Heart left ventricle (tissue), 16 donors: ENCODE results near the gene ARHGAP5. TPM values are rescaled to one million over a fixed set of nuclear protein-coding genes. Genes with fewer than 3 reads are reported as not detected.
A peak's percentile ranks its signal among the peaks of the same experiment; 100 is the strongest.

Experiments used
- ATAC-seq, 4 donors: fragments of 200-7000 bp; cut with Tn5 transposase; one replicate each; pipeline ENCODE4 v1.9.1; 2020 to 2022; ENCODE audit warnings: moderate library complexity in 4 of 4, mild to moderate bottlenecking in 3 of 4, moderate number of reproducible peaks in 1 of 4
- DNase-seq, 5 donors: peaks; one replicate each; pipeline ENCODE4 v3.0.0-alpha.2; 2020
- H3K27ac ChIP-seq, 12 donors: fragments of 200-600 bp; sonication (generic) in 4 of 12; one replicate each; pipeline versions ENCODE4 v1.5.0 to v1.8.0; 2016 to 2022; ENCODE audit warnings: mild to moderate bottlenecking in 2 of 12
- H3K27me3 ChIP-seq, 9 donors: fragments of 200-600 bp; sonication (generic) in 2 of 9; one replicate each; pipeline versions ENCODE4 v1.5.1 to v1.8.0; 2016 to 2022; ENCODE audit warnings: mild to moderate bottlenecking in 3 of 9
- H3K36me3 ChIP-seq, 9 donors: fragments of 200-600 bp; sonication (generic) in 2 of 9; one replicate each; pipeline versions ENCODE4 v1.5.0 to v1.8.0; 2018 to 2022; ENCODE audit warnings: mild to moderate bottlenecking in 2 of 9
- H3K4me1 ChIP-seq, 12 donors: fragments of 200-600 bp; sonication (generic) in 4 of 12; one replicate each; pipeline versions ENCODE4 v1.5.0 to v1.8.0; 2016 to 2022; ENCODE audit warnings: mild to moderate bottlenecking in 3 of 12
- H3K4me3 ChIP-seq, 12 donors: fragments of 200-600 bp; sonication (generic) in 4 of 12; one replicate each; pipeline versions ENCODE4 v1.5.0 to v1.8.0; 2017 to 2022; ENCODE audit warnings: mild to moderate bottlenecking in 9 of 12, moderate library complexity in 4 of 12
- H3K9me3 ChIP-seq, 12 donors: fragments of 200-600 bp; sonication (generic) in 4 of 12; one replicate each; pipeline versions ENCODE4 v1.5.0 to v1.8.0; 2016 to 2022; ENCODE audit warnings: mild to moderate bottlenecking in 1 of 12
- CTCF ChIP-seq, 12 donors: fragments of 200-600 bp; sonication (generic) in 4 of 12; IDR thresholded peaks; one replicate each; pipeline versions ENCODE4 v1.5.0 to v1.8.0; 2018 to 2022; ENCODE audit warnings: antibody characterized with exemption in 12 of 12, mild to moderate bottlenecking in 5 of 12
- POLR2A ChIP-seq, 2 donors: fragments of 450-650 bp; IDR thresholded peaks; one replicate each; pipeline ENCODE4 v1.6.1; 2017; ENCODE audit warnings: antibody characterized with exemption in 2 of 2, mild to moderate bottlenecking in 2 of 2, moderate library complexity in 2 of 2
- WGBS, 4 donors: extraction: QIAGEN DNeasy Blood & Tissue Kit in 2 of 4; methylation state at CpG; one replicate each; pipeline versions ENCODE4 v1.1.5 to v1.1.7; 2013 to 2018; 5-methylcytosine and 5-hydroxymethylcytosine counted together
- intact Hi-C, 10 donors: fragments of 100-400 bp; cut with DNase I; formaldehyde crosslinking; loops; one replicate each; pipeline versions ENCODE4 v1.11.1 to v1.14.2; 2022
- long read RNA-seq, 3 donors: library from polyadenylated mRNA; unstranded; transcript quantifications; one replicate each; pipeline ENCODE4 v2.0.0, GENCODE V29; 2020 to 2021
- polyA plus RNA-seq, 2 donors: library from polyadenylated mRNA; stranded (reverse); fragments of 200-250 nt; gene quantifications; one replicate each; pipeline ENCODE4 v1.2.3, GENCODE V29; 2013
- total RNA-seq, 9 donors: library from RNA; depleted of rRNA in 2 of 9; stranded (reverse); fragments of >200 nt in 2 of 9; fragmentation: NEBNext Ultra II Directional in 3 of 9; extraction: Animal tissue kit (Norgen Biotek cat#: 25700) in 3 of 9; gene quantifications; one replicate each; pipeline versions ENCODE4 v1.1.0 to v1.2.4, GENCODE V29; 2016 to 2023
- donor health status: ischemic (EF 13 %, LVEDD 7.1; RV severe dilation, severe dysfunction).
- donor health status: healthy with polysubstance abuse.
- donor health status: DM: no; HTN: yes; CAD: no.
- donor health status: DM: no; HTN: no; CAD: no.
- donor health status: ischemic (EF 25% LVEDD 6.9; RV normal size, moderate dysfunction).
- donor health status: ischemic (EF 25% LVEDD 5.7; RV mildly dilated, moderate dysfunction).
- donor health status: healthy.
- donor health status: DM: yes; HTN: yes; CAD: no.
- donor health status: ischemic (EF 35%, LVEDD 5.7; RV mildly dilated, moderate dysfunction).
- donor health status: nonischemic (EF 11% LVEDD 7.7; RV severe dilation, severe dysfunction).
- donor health status: DM: yes; HTN: yes; CAD: no.
- donor health status: PGD.
- donor health status: ischemic (EF 29% LVEDD 5.4; RV normal size, mild dysfunction).
- donor health status: nonischemic (EF 23%, LVEDD 6.1; RV moderate dilation, normal function).

ARHGAP5 gene
- 100 to 1,000 TPM; 141 to 277 (median 254) TPM for total RNA-seq
- polyA plus RNA-seq: 10 to 100 TPM; 21.0 to 55.2 TPM
- long read RNA-seq, donor 1, full-length matches to known transcripts: 6 of 52 reads
- long read RNA-seq, donor 1, partial matches to known transcripts: 27 of 52 reads
- long read RNA-seq, donor 1, other reads (novel, unspliced or antisense): 19 of 52 reads
- long read RNA-seq, donor 2, full-length matches to known transcripts: 3 of 96 reads
- long read RNA-seq, donor 2, partial matches to known transcripts: 86 of 96 reads
- long read RNA-seq, donor 2, other reads (novel, unspliced or antisense): 7 of 96 reads
- long read RNA-seq, donor 3, full-length matches to known transcripts: 18 of 85 reads
- long read RNA-seq, donor 3, partial matches to known transcripts: 45 of 85 reads
- long read RNA-seq, donor 3, other reads (novel, unspliced or antisense): 22 of 85 reads

GRCh38 chr14:32077081-32078022, at the start of gene ARHGAP5:
TSS of gene ARHGAP5 (plus strand) at chr14:32077304. CDS start at chr14:32090670, 13,366 bp downstream.
- DNase-seq: peak in 3 of 5 donors; percentile 46 to 78 (median 77)
- peaks cover 5 to 54% (median 29%) of the 10 kb centered on the region in 12 donors for H3K4me1 ChIP-seq
- WGBS, 4 donors: 0 to 1% (median 0%) methylated on average over 50 to 98 of the region's 98 CpGs

DNA sequence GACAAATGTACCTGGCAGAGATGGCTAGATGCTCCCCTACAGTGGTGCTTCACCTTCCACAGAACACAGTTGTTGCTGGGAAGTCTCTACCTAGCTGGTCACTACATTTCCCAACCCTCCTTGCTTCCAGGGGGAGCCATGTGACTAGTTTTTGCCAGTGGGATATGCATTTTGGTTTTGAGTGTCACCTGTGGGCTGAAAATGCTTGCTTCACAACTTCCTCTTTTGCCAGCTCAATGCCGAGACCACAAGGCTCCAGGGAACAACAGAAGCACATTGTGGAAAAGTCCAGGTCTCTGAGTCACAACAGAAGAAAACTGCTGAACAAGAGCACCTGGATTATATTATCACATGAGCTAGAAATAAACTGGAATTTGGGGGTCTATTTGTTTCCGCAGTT, 48.5 kb upstream of the ARHGAP5 start:
- Histone ChIP-seq H3K4me1 (no peaks in the 10 kb centered on the region), H3K27ac (no peak overlapping the region), H3K27me3 (no peaks in the 10 kb centered on the region), H3K36me3 (no peaks in the 10 kb centered on the region), H3K9me3 (no peaks in the 10 kb centered on the region), H3K4me3 (no peak overlapping the region)
- intact Hi-C loops: no loop called here
- ATAC-seq: no peak
- DNase-seq: no peak
- WGBS, 4 donors: 75 to 100% (median 85%) methylated on average over 1 to 2 of the region's 2 CpGs
- TF ChIP-seq CTCF (IDR thresholded peaks at IDR 0.05): no peak
- no peak for TF ChIP-seq POLR2A (IDR thresholded peaks at IDR 0.05)

More at GRCh38 chr14:32077081-32078022, at the start of gene ARHGAP5:
- intact Hi-C loops: loop anchor here (2.0 to 10.0 kb wide), 21 partner anchors 83 to 620 kb away; partner anchors contain the start of genes RNU6-7 (in 8 of the 10), RNU6-8 (in 8 of the 10), NUBPL (in 3 of the 10) and DTD2 (in 1 of the 10)
- ATAC-seq: peak; percentile 5 to 56 (median 41)
- no peaks in the 10 kb centered on the region for H3K36me3 ChIP-seq
- no peaks in the 10 kb centered on the region for H3K9me3 ChIP-seq
- TF ChIP-seq CTCF (IDR thresholded peaks at IDR 0.05) (peak in 6 of 12 donors; percentile 10 to 35 (median 21)), POLR2A (IDR thresholded peaks at IDR 0.05) (no peak)
- no peaks in the 10 kb centered on the region for H3K27me3 ChIP-seq
- peak within 1 kb of the TSS; percentile 87 to 100 (median 97) for H3K27ac ChIP-seq
- peak within 1 kb of the TSS; percentile 75 to 95 (median 92) for H3K4me3 ChIP-seq

- Histone ChIP-seq H3K9me3 (no peaks in the 10 kb centered on the region), H3K36me3 (no peaks in the 10 kb centered on the region), H3K4me1 (no peaks in the 10 kb centered on the region), H3K27ac (no peak overlapping the region), H3K27me3 (no peaks in the 10 kb centered on the region), H3K4me3 (no peak overlapping the region)
- intact Hi-C loops: no loop called here
- DNase-seq (no peak), ATAC-seq (peak in 3 of 4 donors; percentile 15 to 52 (median 31))
- 69 to 81% (median 74%) methylated on average over 2 of the region's 2 CpGs for WGBS, 4 donors
- TF ChIP-seq POLR2A (IDR thresholded peaks at IDR 0.05) (no peak), CTCF (IDR thresholded peaks at IDR 0.05) (no peak)
Observed at GRCh38 chr14:32033543-32033942, 43.6 kb upstream of the ARHGAP5 start.
